Measurements from ENCODE around the gene FNBP1.

Gene FNBP1

DNA sequence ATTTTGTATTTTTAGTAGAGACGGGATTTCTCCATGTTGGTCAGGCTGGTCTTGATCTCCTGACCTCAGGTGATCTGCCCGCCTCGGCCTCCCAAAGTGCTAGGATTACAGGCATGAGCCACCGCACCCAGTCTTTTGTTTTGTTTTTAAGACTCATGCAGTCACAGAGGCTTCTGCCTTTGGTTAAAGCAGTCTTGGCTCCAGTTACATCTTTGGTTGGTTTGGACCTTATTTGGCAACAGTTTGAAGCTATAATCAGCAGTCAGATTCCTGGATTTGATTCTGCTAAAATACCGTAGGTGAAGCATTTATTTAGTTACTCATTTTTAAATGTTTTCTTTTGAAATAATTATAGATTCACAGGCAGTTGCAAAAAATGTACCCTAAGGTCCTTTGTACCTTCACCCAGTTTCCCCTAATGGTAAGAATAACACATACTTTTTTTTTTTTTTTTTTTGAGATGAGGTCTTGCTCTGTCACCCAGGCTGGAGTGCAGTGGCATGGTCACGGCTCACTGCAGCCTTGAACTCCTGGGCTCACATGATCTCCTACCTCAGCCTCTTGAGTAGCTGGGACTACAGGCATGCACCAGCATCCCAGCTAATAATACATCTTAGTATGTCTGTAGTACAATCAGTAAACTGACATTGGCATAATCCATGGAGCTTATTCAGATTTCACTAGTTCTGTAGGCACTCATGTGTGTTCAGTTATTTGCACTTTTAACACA is 192.0 kb downstream of the FNBP1 start:
- no peak for DNase-seq

DNA sequence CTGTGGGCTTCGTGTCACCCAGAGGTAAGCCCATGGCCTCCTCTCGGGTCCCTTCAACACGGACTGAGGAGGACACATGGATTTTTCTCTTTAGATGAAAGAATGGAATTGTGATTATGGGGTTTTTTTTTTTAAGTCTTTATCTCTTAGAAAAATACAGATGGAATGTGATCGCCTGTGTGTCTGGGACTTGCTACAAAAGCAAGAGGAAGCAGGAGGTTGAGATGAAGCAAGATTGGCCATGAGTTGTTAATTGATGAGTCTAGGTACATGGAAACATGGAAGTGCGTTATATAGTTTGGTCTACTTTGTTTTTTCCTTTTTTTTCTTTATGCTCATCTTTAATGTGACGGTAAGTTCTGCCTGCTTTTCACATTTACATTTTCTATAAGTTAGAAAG is 193.1 kb downstream of the FNBP1 start:
- no peak for DNase-seq

DNA sequence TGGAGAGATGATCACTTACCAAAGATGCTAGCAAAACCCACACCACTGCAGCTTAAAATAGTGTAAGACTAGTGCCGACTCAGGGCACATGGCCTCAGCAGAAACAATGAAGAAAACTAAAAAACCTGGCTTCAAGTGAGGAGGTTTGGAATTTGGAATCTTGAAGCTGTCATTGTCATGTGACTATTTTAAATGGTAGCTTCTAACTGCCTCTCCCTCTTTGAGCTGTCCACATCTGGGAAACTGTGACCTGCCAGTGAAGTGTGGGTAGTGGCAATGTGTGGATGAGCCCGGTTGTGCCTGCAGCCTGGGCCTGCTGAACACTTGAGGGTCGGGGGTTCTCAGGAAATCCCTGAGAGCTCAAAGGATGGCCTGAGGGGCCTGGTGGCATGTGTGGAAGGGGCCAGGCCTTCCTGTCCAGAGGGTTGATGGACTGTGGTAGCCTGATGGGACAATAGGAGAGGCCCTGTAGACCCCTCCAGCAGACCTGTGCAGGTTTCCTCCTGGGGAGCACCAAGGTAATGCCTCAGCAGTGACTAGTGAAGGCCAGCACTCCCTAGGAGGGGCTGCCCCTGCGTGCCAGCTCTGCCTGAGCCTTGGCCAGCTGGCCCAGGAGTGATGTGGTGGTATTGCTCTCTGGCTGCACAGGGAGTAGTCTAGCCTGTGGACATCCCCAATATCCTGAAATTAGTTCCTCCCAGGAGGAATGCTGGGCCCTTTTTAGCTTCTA is 194.1 kb downstream of the FNBP1 start:
- DNase-seq: no peak

DNA sequence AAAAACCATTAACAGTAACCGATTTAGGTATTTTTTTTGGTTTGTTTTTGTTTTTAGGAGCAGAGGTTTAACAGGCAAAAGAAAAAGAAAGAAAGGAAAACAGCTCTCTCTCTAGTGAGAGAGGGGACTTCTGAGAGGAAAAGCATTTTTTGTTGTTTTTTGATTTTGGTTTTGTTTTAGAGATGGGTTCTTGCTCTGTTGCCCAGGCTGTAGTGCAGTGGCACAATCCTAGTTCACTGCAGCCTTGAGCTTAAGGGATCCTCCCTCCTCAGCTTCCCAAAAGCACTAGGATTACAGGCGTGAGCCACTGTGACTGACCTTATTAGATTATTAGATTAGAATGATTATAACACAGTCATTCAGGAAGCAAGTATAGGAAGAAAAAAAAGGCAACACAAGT is 197.6 kb downstream of the FNBP1 start:
- no peak for DNase-seq

DNA sequence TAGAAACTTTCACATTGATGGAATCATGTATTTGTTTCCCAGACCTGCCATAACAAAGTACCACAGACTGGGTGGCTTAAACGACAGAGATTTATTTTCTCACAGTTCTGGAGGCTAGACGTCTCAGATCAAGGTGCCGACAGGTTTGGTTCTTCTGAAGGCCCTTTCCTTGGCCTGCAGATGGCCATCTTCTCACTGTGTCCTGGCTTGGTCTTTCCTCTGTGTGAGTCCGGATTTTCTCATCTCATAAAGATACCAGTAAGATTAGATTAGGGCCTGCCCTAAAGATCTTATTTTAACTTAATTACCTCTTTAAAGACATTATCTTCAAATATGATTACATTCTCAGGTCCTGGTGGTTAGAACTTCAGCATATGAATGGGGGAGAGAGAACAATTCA is 201.9 kb downstream of the FNBP1 start:
- DNase-seq: no peak

DNA sequence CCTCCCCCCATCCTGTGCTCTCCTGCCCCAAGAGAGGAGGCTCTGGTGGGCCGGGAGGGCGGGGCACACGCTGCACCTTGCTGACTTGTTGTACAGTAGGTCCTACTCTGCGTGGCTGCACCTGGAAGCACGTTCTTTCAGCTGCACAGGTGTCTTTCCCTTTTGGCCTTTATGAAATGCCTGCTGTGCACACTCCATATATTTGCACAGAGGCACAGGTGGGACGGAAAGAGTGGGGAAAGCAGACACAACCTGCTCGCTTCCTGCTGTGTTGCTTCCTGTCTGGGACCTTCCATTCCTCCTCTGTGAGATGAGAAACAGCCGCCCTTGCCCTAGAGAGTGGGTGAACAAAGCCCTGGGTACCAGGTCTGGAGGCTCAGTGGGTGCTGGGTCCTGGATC is 203.0 kb downstream of the FNBP1 start:
- peak; percentile 13 for DNase-seq

DNA sequence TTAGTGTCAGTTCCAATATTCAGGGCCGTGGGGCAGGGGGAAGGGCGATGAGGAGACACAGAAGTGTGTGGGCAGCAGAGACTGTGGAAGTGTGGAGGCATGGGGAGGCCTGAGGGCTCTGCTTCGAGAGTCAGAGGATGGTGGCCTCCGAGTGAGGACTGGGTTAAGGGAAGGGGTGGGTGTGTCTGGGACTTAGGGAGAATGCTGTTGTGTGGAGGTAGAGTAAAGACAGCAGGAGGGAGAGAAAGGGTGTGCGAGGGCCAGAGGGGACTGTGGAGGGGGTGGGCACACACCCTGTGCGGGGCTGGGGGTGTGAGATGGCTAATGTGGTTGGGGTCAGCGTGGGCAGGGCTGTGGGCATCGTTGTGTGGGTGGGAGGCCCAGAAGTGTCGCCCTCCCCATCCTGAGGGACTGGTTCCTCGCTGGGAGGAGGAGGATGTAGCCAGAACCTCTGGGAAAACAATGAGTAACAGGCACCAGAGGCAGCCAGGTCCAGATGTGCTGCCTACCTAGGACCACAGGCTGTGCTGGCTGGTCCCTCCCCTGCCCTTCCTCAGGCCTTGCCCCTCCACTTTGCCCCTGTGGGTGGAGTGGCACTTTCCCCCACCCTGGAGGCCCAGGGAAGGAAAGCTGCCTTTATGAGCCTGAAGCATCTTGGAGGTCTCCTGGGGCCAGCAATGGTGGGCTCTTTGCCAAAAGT is 203.5 kb downstream of the FNBP1 start:
- DNase-seq: no peak

DNA sequence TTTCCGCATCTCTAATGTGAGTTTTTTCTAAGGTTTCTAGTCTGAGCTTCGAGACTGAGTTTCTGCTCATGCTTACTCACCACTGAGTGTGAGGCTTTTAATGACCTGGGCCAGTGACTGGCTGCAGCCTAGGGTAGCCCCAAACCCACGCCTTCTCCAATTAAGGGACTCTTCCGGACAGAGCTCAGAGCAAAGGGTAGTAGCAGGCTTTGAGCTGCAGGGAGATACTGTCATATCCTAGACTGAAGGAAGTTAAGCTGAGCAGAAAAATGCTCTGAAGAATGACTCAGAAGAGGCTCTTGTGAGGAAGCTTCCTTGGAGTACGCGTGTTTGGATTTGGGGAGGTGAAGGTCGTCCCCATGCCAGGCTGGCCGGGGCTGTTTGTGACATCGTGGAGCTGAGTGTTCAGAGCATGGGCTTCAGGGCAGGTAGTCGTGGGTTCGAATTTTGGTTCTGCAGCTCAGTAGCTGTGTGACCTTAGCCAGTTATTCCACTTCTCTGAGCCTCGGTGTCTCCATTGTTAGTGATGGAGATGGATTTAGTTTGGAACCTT is 204.2 kb downstream of the FNBP1 start:
- no peak for DNase-seq

All from CD4-positive, alpha-beta T cell treated with Interleukin-12 subunit alpha and Interleukin-12 subunit beta, for 1 hour (primary cell).